C1 segment of cervical spinal cord (tissue), 14 donors: ENCODE measurements around the gene KIAA1671.

Experiments
- DNase-seq, 14 donors: peaks; one replicate each; lab custom pipeline; 2025; lab: John Stamatoyannopoulos, UW

KIAA1671 gene

DNA sequence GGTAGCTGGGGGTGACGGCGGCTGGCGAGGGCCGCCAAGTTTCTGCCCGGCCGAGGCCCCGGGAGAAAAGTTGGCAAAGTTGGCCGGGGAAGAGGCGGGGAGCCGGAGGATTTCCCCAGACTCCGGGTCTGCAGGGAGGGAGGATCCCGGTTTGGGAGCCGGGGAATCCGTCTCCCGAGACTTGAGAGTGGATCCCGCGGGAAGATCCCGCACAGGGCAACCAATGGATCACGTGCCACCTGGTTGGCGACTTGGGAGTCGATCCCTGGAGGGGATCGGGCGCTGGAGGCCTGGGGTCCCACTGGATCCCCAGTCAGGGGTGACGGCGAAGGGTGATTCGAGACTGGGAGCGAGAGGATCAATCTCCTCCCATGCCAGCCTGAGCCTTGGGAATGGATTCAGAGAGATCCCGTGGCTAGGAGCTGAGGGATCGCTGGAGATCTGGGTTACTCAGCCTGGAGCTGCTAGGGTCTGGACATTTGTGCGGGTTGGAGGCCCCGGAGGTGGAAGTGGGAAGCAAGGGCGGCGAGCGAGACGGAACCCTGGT, 394 bp downstream of the KIAA1671 start:
- peak in 6 of 14 donors; percentile 46 to 70 (median 62) for DNase-seq

DNA sequence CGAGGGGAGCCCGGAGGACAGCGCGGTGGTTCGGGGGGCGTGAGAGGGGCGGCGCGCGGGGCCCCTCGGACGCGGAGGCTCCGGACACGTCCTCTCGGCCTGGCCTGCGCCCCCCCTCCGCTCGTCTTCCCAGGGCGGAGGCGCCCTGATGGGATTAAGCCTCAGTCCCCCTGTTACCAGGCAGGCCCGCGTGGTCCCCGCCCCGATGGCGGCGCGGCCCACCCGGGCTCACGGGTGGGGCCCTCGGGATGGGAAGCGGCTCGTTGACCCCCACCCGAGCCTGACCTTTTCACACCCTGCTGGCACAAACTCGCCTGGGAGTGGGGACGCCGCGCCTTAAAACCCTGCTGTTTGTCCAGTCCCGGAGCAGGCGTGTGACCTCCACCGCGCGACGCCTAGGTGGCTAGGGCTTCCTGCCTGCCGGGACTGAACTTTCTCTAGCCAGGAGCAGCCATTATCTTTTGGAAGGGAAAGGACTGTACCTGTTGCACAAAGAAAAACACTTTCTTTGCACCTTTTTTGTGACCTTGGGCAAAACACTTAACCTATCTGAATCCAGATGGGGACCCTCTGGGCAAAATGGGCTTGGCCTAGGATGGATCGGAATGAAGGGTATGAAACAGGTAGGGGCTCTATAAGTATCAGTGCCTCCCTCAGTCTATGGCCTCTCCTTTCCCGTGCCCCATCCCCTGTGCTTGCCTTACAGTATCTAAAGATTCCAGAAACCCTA, 1.0 kb downstream of the KIAA1671 start:
- DNase-seq = no peak

DNA sequence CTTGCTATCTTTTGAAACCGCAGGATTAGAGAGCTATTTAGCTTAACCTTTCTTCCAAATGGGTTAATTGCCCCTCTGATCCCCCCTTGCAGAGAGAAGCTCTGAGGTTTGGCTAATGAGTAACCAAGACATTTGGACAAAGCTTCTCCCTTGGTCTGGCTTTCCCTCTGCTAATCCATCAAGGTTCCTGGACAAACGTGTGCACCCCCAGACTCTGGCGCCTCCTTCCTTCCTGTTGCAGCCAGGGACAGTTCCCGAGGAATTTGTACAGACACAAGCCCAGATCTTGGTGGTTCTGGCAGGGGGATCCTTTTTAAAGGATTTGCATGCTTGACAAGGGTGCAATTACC, 1.6 kb downstream of the KIAA1671 start:
- DNase-seq = peak in 1 of 14 donors; percentile 9

DNA sequence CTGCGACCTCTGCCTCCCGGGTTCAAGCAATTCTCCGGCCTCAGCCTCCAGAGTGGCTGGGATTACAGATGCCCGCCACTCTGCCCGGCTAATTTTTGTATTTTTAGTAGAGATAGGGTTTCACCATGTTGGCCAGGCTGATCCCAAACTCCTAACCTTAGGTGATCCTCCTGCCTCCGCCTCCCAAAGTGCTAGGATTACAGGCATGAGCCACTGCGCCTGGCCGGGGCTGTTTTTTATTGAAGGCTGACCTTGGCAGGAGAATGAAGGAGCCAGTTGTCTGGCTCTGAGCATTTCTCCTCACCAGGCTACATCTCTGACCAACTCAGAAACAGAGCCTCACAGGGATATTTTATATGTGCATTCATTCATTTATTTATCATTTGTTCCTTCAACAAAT, 2.3 kb downstream of the KIAA1671 start:
- no peak for DNase-seq

DNA sequence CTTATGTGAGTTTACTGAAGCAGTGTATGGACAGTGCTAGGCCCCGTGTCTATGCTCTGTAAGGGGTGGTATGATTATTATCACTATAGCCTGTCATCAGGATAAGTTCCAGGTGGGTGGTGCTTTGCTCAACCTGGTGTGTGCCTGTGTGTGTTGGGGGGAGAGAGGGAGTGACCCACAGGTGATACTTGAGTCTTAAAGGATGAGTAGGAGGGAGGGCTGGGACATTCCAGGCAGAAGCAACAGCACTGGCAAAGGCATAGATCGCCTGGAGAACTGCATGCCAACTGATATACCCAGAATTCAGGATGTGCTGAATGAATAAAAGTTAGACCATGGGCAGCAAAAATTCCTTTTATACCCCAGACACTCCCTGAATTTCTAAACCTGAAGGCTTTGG, 4.5 kb downstream of the KIAA1671 start:
- no peak for DNase-seq

DNA sequence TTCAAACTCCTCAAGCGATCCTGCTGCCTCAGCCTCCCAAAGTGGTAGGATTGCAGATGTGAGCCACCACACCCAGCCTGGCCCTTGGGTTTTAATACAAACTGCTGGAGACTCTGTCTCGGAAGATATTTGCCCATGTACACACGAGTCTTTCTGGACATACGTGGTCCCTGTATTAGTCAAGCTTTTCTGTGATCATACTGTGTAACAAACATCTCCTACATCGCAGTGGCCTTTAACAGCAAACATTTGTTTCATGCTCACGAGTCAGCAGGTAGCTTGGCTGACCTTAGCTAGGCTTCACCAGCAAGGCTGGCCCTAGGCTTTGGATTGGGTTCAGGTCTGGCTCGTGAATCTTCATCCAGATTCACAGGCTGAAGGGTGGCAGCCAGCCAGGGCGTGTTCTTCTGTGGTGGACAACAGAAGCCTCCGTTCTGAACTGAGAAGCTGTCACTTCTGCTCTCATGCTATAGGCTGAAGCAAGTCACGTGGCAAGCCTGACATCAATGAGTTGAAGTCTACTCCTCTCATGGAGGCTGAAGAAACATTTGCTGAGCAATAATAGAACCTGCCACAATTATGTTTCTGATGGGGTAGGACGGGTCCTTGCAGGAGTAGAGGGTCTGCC, 8.8 kb downstream of the KIAA1671 start:
- DNase-seq = no peak

DNA sequence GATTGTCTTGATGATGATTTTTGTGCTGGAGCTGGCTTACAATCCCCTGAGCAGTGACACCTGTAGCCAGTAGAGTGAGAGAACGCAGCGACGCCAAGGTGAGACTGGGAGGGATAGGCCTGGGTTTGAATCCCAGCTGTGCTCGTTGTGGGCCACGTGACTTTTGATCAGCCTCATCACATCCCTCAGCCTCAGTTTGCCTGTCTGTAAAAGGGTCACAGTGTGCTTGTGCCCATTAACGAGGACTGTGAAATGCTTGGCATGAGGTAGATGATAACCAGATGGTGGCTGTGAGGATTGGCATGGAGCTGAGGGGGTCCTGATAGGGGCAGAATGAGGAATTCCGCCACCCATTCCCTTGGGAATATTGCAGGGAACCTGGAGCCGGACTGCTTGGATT, 9.6 kb downstream of the KIAA1671 start:
- DNase-seq = no peak

DNA sequence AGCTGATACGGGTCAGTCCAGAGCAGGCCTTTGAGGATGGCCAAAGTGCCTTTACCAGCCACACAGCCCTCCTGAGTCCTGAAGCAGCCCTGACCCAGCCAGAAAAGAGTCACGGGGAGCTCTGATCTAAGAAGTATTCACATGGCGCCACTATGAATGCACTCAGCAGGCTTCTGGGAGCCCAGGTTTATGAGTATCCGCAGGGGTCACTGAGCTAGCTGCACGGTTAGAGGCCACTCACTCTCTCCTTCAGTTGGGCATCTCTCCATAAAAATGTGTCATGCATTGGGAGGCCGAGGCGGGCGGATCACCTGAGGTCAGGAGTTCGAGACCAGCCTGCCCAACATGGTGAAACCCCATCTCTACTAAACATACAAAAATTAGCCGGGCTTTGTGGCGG, 10.3 kb downstream of the KIAA1671 start:
- DNase-seq = no peak

DNA sequence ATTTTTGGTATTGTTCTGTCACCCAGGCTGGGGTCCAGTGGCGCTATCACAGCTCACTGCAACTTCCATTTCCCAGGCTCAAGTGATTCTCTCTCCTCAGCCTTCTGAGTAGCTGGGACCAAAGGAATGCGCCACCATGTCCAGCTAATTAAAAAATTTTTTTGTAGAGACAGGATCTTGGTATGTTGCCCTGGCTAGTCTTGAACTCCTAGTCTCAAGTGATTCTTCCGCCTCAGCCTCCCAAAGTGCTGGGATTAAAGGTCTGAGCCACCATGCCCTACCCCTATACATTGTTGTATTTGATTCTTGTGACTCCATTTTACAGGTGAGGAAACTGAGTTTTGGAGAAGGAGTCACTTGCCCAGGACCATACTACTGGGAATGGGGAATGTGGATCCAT, 11.9 kb downstream of the KIAA1671 start:
- DNase-seq = no peak

DNA sequence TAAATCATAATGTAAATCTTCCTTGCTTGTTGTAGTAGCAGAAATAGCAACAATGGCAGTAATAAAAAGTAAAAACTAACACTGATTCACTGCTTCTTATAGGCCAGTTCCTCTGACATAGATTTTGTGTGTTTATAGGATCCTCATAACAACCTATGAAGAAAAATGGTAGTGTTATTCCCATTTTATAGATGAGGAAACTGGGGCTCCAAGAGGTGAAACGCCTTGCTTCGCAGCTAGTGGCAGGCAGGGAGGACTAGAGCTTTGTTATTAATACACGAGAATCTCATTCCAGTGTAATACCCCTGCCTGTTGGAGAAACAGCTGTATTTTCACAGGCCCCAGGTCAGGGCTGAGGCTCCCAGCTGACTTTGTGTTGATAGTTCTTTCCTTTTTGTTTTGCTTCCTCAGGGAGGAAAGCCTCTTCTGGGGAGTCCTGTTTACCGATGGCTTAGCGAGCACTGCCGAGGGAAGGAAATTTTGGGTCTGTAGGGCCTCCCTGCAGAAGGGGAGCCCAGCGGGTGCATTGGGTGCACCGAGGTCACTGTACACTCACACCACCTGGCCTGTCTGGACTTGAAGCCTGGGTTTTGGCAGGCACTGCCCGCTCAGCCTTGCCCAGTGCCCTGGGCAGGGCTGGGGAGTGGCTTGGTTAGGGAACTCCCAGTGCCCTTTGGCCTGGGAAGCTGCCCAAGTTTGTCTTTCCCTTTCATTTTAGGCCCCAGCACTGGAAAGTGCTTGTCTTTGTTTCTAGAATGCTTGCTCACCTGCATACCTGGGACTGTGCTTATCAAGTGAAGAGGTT, 13.5 kb downstream of the KIAA1671 start:
- DNase-seq = peak in 1 of 14 donors; percentile 24

DNA sequence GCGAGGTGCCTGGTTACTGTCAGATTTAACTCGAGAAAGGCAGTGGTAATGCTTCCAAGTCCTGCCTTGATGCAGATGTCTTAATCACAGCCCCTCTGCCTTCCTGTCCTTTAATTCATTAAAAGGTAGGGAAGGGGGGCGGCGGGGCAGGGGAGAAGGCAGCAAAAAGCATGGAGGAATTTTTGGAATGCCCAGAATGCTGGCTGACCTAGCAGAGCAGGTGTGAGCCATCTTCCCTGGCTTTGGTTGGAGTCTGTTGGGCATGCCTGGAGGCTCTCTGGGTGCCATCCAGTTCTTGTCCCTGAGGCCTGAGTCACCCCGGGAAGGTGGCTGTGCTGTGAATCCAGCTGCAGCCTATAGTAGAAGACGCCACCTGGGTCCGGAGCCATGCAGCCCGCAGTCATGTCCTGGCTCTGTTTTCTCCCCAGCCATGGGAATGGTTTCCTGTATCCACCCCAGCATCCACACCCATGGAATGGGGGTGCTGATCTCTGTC, 15.6 kb downstream of the KIAA1671 start:
- DNase-seq = no peak

DNA sequence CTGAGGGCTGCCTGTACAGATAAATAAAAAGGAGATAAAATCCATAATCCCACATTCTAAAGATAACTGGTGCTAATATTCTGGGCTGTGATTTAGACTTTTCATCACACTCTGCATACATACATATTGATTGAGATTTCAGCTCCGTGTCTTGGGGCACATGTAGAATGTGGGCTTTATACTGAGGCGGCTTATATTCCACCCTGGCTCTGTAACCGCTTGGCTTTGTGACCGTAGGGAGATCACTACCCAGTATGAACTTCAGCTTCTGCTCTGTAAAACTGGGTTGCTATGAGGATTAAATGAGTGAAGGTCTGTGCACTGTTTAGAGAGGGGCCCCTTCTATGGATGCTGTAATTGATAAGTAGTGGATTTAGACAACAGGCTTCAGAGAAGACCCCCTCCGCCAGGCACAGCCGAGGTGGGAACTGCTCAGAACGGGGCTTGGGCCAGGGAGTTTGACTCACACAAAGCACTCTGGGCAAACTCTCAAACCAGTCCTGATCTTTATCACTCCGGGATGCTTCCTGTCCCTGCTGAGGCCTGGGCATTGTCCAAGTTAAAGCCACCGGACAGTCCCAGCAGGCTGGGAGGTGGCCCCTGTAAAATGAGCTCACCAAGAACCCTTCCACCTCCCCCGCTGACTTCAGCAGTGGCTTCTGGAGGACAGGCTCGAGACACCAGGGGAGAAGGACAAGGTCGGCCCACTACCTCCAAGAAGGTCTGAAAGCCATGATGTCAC, 17.2 kb downstream of the KIAA1671 start:
- peak in 2 of 14 donors; percentile 16 to 53 for DNase-seq

DNA sequence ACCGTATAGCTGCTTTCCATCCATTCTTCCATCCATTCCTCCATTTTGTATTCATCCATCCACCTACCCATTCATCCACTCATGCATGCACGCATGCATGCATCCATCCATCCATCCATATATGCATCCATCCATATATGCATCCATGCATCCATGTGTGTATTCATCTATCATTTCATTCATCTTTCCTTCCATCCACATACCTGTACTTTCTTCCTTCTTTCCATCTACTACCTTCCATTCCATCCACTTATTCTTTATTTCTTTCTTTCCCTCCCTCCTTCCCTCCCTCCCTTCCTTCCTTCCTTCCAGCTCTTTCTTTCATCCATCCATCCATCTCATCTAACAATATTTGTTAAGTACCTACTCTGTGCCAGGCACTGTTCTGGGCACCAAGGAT, 19.9 kb downstream of the KIAA1671 start:
- no peak for DNase-seq

DNA sequence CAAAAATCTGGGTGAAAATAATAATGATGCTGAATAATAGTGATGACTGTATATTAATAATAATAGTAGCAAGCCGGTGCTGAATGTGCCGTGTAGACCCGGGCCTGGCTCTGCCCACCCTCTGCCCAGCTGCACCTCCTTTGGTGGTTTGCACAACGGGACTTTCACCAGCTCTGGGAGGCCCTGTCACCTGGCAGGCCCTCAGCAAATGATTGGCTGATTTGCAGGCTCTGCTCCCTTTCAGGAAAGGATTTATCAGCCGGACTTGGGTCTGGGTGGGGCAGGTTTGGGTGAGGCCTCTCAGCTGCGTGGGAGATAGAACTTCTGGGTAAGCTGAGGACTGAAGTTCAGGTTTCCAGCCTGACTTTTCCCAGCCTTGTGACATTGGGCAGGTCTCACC, 21.4 kb downstream of the KIAA1671 start:
- no peak for DNase-seq

DNA sequence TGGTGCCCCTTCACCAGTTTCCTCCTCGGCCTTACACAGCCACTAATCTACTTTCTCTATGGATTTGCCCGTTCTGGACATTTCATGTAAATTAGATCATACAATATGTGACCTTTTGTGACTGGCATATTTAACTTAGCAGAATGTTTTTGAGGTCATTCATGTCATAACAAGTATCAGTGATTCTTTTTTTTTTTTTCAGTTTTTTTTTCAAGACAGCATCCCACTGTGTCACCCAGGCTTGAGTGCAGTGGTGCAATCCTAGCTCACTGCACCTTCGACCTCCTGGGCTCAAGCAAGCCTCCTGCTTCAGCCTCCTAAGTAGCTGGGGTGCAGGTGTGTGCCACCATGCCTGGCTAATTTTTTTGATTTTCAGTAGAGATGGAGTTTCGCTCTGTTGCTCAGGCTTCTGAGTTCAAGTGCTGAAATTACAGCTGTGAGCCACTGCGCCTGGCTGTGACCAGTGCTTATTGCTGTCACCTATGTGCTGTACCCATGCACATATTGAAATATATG, 22.7 kb downstream of the KIAA1671 start:
- DNase-seq = no peak

DNA sequence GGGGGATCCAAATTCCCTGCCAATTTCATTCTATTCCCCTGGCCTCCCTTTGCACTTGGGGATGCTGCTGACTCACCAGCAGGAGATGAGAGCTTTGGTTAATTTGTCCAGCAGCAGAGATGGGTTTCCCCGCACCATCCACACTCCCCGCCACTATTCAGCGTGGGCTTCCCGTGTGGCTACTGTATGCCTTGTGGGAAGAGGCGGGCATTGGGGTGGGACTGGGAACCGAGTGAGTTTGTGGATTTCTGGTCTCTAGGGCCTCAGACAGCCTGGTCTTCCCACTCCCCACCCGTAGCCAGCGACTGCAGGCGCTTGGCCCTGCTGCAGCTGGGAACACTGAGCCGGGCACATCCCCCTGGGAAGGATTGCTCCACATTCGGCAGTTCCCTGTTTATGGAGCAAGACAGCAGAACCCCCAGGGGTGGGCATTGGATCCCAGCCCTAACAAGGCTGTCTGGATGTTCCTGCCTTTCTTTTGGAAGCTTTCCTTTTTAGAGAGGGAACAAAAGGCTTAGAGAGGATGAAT, 23.4 kb downstream of the KIAA1671 start:
- peak in 8 of 14 donors; percentile 25 to 65 (median 45) for DNase-seq

DNA sequence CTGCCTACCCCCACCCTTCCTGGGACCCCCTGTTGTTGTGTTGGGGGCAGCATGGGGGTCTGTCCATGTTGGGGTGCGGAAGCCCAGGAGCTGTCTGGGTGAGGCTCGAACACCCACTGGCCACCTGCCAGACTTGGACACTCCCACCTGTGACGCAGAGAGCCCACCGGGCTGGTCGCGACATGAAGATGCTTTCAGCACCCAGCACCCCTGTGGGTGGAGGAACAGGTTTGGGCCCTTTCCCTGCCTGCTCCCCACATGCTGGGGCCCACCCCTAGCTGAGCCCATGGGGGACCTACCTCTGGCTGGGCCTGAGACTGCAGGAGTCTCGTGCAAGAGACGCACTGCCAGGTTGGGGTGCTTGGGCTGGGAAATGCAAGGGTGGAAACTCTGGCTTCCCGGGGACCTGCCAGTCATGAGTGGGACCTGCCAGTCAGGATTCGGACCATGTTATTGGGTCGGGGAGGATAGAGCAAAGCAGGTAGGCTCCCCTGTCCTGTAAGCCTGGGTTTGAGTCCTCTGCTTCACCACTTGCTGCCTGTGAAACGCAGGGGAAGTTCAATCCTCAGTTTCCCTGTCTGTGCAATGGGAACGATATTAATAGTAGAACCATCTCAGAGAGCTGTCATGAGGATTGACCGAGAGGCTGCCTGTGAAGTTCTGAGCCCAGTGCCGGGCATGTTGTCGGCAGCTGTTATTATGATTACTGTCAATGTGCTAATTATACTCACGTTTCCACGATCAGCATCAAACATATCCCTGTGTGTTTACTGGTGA, 24.1 kb downstream of the KIAA1671 start:
- peak in 1 of 14 donors; percentile 47 for DNase-seq

DNA sequence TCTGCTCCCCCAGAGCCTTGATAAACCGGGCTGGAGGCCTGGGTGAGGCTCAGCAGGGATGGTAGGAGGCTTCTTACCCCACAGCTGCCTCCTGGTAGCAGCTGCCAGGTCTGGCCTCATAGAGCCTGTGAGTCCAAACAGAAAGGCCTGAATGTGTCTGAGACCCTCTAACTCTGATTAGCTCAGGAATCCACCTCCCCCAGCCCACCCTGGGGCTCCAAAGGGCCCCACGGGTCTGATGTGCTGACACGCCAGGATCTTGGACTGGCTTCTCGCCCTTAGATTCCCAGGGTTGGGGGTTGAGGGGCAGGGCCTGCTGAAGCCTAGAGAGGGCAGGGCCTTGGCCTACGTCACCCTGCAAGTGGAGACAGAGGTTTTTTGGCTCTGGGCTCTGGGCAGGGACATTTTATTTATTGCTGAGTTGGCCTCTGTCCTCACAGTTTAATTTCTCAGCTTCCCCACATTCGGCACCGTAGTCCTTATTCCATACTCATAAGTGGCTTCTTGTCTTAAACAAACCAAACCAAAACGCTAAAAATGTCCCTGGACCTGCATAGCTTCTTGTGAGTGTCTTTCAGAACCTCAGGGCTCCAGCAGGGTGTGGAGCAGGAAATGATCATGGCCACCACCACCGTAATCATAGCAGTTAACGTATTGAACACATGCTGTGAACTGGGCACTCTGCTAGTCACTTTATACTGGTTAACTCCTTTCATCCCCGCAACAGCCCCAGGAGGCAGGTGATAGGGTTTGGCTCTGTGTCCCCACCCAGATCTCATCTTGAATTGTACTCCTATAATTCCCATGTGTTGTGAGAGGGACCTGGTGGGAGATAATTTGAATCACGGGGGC, 25.1 kb downstream of the KIAA1671 start:
- no peak for DNase-seq

DNA sequence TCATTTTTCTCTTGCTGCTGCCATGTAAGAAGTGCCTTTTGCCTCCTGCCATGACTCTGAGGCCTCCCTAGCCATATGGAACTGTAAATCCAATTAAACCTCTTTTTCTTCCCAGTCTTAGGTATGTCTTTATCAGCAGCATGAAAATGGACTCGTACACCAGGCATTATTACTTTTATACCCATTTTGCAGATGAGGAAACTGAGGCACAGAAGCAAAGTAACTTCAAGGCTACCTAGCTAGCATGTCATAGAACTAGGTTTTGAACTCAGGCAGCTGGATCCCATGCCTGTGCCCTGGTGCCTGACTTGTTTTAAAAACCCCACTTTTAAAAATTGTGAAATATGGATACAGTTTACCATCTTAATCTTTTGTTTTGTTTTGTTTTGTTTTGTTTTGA, 25.8 kb downstream of the KIAA1671 start:
- no peak for DNase-seq
